ACHN (cell line): ENCODE measurements around the gene OR1F1.
"Not testable (repeated sequence)": the region's sequence is repeated elsewhere in the genome, so short reads cannot be mapped to it uniquely, and the experiment has no call there.

Experiments
- DNase-seq: peaks from one replicate; pipeline ENCODE4 v3.0.0-alpha.2; 2015
- in situ Hi-C: cut with HindIII; loops from 2 replicates; pipeline ENCODE4 v1.10.0; 2017; ENCODE audit warnings: low sequenced_read_pairs, low pct_ligation_motif_present, low pct_unique_long_range_greater_than_20kb

The OR1F1 gene

DNA sequence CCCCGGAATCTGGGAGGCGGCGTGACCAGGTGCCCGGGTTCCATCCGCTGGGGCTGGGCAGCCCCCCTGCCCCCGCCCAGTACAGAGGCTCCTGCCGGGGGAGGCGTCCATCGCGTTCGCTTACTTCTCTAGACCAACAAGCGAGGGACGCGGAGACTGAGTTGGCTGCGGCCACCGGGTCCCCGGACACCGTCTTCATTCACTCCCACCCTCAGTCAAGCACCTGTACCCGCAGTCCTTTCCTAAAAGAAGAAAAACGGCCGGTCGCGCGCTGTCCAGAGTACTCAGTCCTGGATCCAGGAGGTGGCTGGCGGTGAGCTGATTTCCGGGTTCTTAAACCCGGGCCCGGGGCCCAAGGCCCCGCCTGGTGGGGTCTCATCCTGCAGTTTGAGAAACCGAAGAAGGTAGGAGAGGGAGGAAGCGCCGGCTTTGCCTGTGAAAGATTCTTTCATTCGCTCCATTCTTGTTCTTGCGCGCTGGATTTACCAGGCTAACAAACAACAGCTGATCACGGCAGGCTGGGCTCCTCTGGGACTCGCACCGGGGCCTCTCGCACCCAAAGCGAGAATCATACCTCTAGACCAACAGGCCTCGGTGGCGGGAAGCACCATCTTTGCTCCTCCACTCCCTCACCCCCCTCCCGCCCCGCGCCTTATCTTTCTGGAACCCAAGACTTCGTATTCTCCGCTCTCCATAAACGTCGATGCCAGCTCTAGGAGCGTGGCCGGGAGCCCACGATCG, 17.4 kb upstream of the OR1F1 start:
- in situ Hi-C loops: no loop called here
- peak; percentile 47 for DNase-seq

- in situ Hi-C loops: no loop called here
- no peak for DNase-seq
These were observed 16.7 kb upstream of the OR1F1 start for GRCh38 chr16:3171181-3171854.

DNA sequence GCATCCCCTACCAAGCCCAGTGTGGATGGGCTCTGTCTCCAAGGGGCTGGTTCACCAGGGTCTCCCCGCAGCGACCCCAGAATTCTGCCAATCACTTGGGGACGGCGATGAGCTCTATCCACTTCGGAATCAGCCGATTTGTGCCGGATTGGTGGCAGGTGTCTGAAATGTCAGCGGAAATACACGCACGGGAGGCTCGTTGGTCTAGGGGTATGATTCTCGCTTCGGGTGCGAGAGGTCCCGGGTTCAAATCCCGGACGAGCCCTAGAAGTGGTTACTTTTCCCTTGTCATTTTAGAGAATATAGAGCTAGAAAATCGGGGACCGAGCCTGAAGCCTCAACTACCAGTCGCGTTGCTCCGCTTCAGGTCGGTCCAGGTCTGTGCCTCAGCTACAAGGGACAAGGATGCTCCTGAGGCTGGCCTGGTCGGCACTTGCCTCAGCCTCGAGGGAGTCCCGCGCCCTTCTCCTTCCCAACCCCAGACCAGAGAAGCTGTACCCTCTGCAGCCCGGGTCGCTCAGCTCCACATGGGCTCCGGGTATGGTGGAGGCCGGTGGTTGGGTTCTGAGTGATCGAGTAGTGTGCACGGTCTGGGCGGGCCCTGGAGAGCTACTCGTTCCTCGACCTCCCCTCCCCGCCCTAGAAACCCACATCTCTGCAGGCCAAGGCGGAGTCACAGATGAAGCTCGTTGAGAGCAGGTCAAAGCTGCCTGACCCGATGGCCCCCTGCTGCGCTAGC, 16.0 kb upstream of the OR1F1 start:
- DNase-seq: peak; percentile 53
- in situ Hi-C loops: no loop called here

GRCh38 chr16:3173892-3174617, 13.9 kb upstream of the OR1F1 start:
- in situ Hi-C loops: no loop called here
- peak; percentile 80 for DNase-seq

DNA sequence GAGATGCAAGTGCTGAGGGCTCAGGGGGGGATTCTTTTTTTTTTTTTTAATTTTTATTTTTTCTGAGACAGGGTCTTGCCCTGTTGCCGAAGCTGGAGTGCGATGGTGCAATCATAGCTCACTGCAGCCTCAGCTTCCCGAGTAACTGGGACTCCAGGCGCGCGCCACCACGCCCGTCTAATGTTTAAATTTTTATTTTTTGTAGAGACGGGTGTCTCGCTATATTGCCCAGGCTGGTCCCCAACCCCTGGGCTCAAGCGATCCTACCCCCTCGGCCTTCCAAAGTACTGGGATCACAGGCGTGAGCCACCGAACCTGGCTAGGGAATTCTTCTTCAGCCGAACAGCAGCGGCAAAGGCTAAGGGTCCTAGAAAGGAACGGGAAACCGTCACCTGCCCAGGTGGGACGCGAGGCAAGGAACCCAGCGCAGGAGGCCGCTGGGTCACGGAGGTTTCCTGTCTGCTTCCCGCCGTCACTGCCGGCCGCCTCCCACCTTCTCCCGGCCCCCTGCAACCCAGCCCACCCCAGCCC, 13.3 kb upstream of the OR1F1 start:
- in situ Hi-C loops: no loop called here
- no peak for DNase-seq

DNA sequence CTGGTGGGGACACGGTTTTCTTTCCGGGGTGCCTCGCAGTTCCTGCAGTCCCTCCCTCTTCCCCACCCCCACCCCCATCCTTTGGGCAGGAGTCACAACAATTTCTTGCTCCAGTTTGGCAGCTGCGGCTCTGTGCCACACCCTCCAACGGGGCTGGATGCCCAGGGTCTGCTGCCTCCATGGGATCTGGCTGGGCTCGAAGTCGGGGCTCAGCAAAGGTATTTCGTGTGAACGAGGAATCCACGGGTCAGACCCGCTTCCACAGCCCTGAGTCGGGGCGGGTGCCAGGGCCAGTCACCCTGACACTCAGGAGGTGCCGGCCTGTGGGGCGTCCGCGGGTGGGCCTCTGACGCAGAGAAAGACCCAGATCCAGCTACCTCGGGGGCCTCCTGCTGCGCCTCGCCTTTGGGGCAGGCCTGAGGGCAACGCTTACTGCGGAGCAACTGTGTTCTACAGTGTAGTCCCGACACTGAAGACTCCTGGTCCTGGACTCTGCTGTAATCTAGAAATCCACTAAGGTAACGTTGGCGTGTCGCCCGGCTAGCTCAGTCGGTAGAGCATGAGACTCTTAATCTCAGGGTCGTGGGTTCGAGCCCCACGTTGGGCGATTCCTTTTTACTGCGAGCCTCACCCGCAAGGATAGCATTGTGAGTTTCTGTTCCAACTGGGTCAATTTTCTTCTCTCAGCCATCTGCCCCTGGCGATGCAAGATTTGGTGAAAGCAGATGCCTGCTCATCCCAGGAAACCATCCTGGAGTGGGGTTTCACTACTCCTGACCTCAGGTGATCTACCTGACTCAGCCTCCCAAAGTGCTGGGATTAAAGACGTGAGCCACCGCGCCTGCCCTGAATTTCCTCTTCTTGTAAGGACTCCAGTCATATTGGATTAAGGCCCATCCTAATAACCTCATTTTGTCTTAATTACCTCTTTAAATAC, 12.6 kb upstream of the OR1F1 start:
- in situ Hi-C loops: no loop called here
- peak; percentile 64 for DNase-seq

DNA sequence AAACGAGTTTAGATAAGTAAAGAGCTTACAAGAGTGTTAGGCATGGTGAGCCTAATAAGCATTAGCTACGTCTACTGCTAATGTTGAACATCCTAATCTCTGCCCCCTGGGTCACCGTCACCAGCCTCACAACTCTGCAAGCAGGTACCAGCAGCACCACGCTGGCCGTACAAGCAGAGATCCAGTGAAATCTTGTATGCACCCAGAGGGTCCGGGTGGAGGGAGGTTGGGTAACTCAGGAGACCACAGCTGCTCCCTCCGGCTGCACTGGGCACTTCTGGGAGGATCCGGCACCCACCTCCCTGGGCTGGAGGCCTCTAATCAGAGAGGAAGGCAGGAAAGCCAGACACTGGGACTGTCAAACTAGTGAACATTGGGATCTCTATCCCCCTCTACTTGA, 8.4 kb upstream of the OR1F1 start:
- no peak for DNase-seq
- in situ Hi-C loops: no loop called here

DNA sequence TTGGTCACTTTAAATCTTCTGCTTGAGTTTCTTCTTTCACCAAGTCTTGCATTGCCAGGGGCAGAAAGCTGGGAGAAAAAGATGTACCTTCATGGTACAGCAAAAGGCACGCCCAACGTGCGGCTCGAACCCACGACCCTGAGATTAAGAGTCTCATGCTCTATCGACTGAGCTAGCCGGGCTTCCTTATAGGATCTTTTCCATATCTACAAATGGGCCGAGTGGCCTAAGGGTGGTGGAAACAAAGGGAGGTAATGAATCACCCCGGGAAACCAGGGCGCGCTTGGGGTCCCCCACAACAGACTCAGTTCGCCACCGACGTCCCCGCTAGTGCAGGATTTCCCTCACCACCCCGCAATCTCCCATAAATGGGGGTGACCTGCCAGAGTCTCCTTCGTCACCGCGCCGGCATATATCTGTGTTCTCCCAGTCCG, 7.5 kb upstream of the OR1F1 start:
- in situ Hi-C loops: no loop called here
- DNase-seq: no peak

DNA sequence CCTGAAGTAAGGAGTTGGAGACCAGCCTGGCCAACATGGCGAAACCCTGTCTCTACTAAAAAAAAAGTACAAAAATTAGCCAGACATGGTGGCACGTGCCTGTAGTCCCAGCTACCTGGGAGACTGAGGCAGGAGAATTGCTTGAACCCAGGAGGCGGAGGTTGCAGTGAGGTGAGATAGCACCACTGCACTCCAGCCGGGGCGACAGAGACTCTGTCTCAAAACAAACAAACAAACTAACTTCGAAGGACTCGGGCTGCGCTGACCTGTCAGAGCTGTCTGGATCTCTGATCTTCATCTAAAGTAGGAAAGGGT, 5.8 kb upstream of the OR1F1 start:
- in situ Hi-C loops, DNase-seq: not testable (repeated sequence)

- in situ Hi-C loops: no loop called here
- peak; percentile 78 for DNase-seq
These were observed 5.2 kb upstream of the OR1F1 start for GRCh38 chr16:3182608-3183444.

- in situ Hi-C loops: no loop called here
- no peak for DNase-seq
These were observed 4.4 kb upstream of the OR1F1 start for GRCh38 chr16:3183445-3184139.

DNA sequence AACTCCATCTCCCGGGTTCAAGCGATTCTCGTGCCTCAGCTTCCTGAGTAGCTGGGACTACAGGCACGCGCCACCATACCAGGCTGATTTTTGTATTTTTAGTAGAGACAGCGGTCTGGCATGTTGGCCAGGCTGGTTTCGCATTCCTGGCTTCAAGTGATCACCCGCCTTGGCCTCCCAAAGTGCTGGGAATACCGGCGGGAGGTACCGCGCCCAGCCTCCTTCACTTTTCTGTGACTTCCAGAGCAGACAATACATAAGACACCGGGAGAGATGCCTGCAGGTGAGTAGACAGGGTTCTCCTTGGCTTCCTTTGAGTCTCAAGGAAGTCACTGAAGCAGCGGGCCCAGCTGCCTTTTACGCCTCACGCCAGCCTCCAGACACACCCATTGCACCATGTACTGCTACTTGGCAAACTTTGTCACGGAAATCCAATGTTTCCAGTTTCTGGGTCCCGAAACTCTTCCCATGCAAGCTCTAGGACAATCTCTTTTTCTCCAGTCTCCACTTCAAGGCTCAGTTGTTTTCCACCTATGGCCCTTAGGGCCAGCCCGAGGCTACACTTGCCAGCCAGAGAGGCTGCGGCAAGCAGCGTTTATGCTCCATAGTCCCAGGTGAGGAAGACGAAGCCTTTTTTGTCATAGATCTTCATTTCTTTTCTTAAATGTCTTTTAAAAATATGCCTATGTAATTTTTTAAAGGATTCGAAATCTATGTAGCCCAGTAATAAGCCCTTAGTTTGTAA, 886 bp upstream of the OR1F1 start:
- DNase-seq: no peak

GRCh38 chr16:3188675-3188924, 596 bp downstream of the OR1F1 start:
- no peak for DNase-seq
- in situ Hi-C loops: no loop called here

More for the DNA sequence above, 886 bp upstream of the OR1F1 start:
- in situ Hi-C loops: no loop called here

GRCh38 chr16:3188925-3189825, 1.2 kb downstream of the OR1F1 start:
- peak; percentile 74 for DNase-seq
- in situ Hi-C loops: no loop called here

GRCh38 chr16:3189869-3190268, 1.9 kb downstream of the OR1F1 start:
- no peak for DNase-seq
- in situ Hi-C loops: no loop called here
